GM19351 (cell line): ENCODE data around the gene SMIM38.

Source experiments
- ATAC-seq: cut with Tn5 transposase; IDR thresholded peaks from one replicate; pipeline ENCODE4 v1.9.1; 2021; ENCODE audit warnings: mild to moderate bottlenecking, moderate library complexity; ENCODE audit not compliant: unreplicated experiment

SMIM38 gene

DNA sequence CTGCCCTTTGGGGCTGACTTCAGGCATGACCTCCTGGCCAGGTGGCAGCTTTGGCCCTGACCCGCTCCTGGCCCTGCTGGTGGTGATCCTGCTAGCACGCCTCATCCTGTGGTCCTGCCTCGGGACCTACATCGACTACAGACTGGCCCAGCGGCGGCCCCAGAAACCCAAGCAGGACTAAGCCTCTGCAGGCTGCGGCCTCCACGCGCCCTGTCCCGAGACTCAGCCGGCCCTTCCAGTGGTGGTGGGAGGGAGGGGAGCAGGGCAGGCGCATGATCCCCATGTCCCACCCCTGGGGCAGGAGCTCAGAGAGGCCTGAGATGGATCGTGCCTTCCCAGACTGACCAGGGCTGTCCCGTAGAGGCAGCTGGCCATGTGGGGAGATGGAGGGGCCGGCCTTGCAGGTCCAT, 2.1 kb downstream of the SMIM38 start:
- no peak for ATAC-seq

- ATAC-seq = no peak
Measured at GRCh38 chr11:69158301-69159149, 2.8 kb downstream of the SMIM38 start.

GRCh38 chr11:69159150-69159852, 3.6 kb downstream of the SMIM38 start:
- ATAC-seq = no peak

- ATAC-seq = no peak
Measured at GRCh38 chr11:69160296-69161116, 4.8 kb downstream of the SMIM38 start.

DNA sequence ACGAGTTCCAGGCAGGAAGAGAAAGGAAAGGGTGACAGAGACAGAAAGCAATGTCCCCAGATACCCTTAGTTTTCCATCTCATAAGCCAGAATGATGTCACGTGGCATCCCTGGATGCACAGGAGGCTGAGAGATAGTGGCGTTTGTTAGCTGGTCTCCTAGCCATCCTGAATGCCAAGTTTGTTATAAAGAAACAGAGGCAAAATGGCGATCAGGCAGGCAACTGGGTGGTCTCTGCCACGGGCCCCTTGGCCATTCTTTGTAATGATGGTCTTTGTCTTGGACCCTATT, 5.3 kb downstream of the SMIM38 start:
- ATAC-seq = no peak

GRCh38 chr11:69162505-69162904, 6.8 kb downstream of the SMIM38 start:
- ATAC-seq = no peak

DNA sequence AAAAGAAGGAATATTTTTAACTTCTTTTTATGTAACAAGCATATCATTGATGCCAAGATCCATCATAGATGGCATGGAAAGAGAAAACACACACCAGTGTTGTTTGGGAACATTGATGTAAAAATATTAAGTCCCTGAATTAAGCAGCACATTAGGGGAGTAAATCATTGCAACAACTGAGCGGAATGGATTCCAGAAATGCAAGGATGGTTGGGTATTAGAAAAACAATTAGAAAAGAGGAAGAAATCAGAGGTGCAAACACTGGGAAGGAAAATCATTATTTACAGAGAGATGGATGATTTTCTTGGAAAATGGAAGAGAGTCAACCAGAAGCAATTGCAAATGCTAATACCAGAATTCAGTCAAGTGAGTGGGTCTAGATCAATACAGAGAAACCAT, 8.1 kb downstream of the SMIM38 start:
- ATAC-seq = no peak

GRCh38 chr11:69164824-69165223, 9.1 kb downstream of the SMIM38 start:
- ATAC-seq = no peak

DNA sequence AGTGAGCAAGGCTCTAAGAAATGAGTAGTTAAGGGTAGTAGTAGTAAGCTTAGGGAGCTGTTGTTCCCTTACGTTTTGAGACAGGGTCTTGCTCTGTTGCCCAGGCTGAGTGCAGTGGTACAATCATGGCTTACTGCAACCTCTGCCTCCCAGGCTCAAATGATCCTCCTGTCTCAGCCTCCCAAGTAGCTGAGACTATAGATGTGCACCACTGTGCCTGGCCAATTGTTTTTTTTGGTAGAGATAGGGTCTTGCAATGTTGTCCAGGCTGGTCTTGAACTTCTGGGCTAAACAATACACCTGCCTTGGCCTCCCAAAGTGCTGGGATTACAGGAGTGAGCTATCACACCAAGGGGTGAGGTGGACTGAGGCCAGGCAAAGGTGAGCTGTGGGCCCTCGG, 10.0 kb downstream of the SMIM38 start:
- no peak for ATAC-seq

DNA sequence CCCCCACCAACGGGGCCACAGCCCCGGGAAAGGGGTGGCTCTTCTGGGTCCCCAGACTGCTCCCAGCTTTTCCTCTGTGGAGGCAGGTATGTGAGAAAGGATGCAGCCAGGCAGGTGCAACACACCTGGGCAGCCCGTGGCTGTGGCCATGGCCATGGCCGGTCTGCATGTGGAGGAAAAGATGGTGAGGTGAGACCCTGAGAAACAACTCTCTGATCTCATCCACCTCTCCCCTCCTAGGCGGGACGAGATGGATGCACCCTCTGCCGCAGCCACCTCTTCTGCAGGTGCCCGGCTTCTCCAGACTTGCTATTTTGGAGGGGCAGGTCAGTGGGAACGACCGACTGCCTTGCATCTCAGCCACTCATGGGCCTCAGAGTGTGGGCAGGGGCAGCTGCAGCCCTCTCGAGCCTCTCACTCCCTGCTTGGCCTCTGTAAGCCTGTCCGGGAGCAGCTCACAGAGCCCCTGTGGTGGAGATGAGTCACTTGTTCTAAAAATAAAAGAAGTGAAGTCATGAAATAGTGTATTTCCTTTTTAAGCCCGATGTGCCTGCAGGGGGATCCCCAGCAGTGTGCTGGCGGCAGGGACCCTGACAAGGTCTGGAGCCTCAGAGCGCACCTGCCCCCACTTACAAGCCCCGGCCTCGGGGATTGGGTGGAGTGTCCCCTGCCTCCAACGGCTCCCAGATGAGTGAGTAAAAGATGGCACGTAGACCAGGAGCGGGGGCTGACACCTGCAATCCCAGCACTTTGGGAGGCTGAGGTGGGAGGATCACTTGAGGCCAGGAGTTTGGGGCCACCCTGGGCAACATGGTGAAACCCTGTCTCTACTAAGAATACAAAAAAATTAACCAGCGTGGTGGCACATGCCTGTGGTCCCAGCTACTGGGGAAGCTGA, 10.7 kb downstream of the SMIM38 start:
- peak; percentile 98 for ATAC-seq

- peak; percentile 10 for ATAC-seq
Measured at GRCh38 chr11:69167130-69167915, 11.6 kb downstream of the SMIM38 start.

DNA sequence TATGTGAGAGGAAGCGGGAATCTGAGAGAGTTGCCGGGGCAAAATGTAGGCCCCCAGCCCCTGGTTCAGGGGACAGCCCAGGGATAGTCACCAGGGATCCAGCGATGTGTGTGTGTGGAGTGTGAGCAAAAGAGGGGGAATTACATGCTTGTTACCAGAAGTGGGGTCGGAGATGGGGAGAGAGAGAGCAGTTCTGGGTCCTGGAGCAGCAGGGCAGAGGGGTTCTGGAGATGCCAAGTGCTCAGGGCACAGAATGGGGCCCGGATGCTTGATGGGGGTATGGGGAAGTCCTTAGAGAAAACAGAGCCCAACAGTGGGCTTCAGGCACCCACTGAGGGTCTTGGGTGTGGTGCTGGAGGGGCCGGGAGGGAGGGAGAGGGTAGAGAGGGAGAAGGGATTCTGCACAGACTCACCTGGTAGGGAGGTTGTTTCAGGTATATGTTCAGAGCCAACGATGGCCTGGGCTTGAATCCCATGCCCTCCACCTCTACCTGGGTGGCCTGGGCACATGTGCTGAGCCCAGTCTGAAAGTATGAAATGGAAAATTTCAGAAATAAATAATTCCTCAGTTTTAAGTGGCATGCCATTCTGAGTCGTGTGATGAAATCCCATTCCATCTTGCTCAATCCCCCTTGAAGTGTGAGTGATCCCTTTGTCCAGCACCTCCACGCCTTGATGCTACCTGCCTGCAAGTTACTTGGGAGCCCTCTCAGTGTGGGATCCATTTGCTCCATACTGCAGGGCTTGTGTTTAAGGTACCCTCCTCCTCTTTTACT, 12.4 kb downstream of the SMIM38 start:
- no peak for ATAC-seq

GRCh38 chr11:69169479-69169878, 13.7 kb downstream of the SMIM38 start:
- no peak for ATAC-seq

DNA sequence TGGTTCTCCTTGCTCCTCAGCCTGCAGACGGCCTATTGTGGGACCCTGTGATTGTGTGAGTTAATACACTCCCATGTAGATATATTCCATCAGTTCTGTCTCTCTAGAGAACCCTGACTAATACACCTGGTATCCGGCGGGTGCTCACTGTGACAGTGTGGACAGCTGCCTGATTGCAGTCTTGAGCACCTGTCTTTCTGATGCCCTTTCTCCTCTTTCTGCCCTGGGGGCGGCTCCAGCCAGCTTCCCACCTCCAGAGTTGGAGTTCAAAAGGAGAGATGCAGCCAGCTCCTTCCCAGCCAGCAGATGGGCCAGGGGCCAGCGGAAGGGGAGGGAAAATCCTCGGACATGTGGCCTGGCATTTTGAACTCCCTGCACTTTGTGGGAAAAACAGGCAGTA, 15.0 kb downstream of the SMIM38 start:
- no peak for ATAC-seq

GRCh38 chr11:69171476-69172240, 15.9 kb downstream of the SMIM38 start:
- no peak for ATAC-seq

DNA sequence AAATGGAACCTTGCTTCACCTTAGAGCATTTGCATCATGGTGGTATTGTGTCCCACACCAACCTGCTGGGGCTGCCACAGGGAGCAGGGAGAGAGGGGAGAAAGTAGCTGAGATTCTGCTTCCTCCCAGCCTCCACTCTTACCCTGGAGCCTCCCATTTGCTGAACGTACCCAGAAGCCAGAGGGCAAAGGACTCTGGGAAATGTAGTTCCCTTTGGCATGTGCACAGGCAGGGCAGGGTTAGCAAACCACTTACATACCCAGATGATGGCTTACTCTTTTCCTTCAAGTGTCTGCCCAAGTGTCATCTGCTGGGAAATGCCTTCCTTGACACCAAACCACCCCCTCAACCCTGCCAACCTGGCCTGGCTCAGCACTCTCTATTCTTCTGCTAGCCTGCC, 16.9 kb downstream of the SMIM38 start:
- ATAC-seq = no peak

GRCh38 chr11:69173331-69173730, 17.6 kb downstream of the SMIM38 start:
- no peak for ATAC-seq

GRCh38 chr11:69173925-69174581, 18.3 kb downstream of the SMIM38 start:
- ATAC-seq = no peak
